DOHH2 (cell line): ENCODE results near the gene LILRB4.
"Not testable (repeated sequence)": the region's sequence is repeated elsewhere in the genome, so short reads cannot be mapped to it uniquely, and the experiment has no call there.

Source experiments
- CTCF ChIP-seq: fragments of 200-600 bp; sonication (generic); IDR thresholded peaks from one replicate; pipeline ENCODE4 v1.5.1; 2014; ENCODE audit warnings: antibody characterized with exemption, mild to moderate bottlenecking, low read depth, low read length; ENCODE audit not compliant: poor library complexity, severe bottlenecking
- EZH2phosphoT487 ChIP-seq: fragments of 200-600 bp; sonication (generic); IDR thresholded peaks from 2 replicates; pipeline ENCODE4 v1.6.1; 2017; ENCODE audit warnings: borderline replicate concordance, mild to moderate bottlenecking, antibody characterized with exemption, low read length, moderate library complexity, mixed read lengths

DNA sequence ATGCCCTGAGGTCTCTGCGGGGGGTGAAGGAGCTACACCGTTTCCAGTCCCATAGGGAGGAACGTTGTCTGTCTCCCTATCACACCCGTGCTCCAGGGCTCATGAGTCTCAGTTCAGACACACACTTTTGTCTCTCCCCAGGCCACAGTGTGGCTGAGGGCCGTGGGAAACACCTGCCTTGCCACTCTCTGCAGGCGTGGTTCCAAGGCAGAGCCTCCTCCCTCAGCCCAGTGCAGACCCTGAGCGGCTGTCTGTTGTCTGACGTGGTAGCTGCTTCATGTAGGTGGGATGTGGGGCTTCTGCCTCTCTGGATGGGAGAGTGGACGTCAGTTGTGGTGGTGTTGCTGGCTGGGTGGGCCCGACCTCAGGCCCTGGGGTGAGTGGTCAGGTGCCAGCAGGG lies 38.6 kb upstream of the LILRB4 start:
- not testable (repeated sequence) for TF ChIP-seq CTCF, EZH2phosphoT487
